A549 (cell line): Measurements from ENCODE around the gene TFR2. TPM values are rescaled to one million over a fixed set of nuclear protein-coding genes. Genes with fewer than 3 reads are reported as not detected.

ENCODE experiments used
- ATAC-seq, 2 experiments: fragments of 200-7000 bp in 1 of 2; fragments of >200 bp in 1 of 2; cut with Nextera tagmentation in 1 of 2; cut with Tn5 transposase in 1 of 2; 3 replicates each; pipeline versions ENCODE4 v1.8.0 to v1.9.1; 2018 to 2020; ENCODE audit warnings: mild to moderate bottlenecking in 1 of 2, moderate library complexity in 1 of 2
- CTCF ChIA-PET: fragments of 300-600 bp; sonication (Branson Sonifier 250); formaldehyde crosslinking; extraction: SDS; loops from one replicate; lab custom pipeline; 2021; ENCODE audit warnings: antibody characterized with exemption, inconsistent platforms; lab: Yijun Ruan, JAX
- POLR2A ChIA-PET: fragments of 350-600 bp; formaldehyde crosslinking; extraction: SDS; loops from one replicate; lab custom pipeline; 2021; ENCODE audit warnings: antibody characterized with exemption, inconsistent platforms; lab: Yijun Ruan, JAX
- DNase-seq, 2 experiments: peaks; one replicate each; pipeline versions ENCODE4 v3.0.0 to v3.0.0-alpha.2; 2011 to 2016; ENCODE audit warnings: low read depth in 1 of 2, low spot score in 1 of 2
- FAIRE-seq: peaks from 2 replicates; lab custom pipeline; 2011; peaks lifted over from hg19 to GRCh38; lab: Jason Lieb, UNC
- H3K27ac ChIP-seq, 2 experiments: fragments of >200 bp; sonication (Bioruptor Twin); formaldehyde crosslinking; 3 replicates each; pipeline ENCODE4 v1.5.1; 2016 to 2017
- H3K4me1 ChIP-seq: fragments of >200 bp; sonication (Bioruptor Twin); formaldehyde crosslinking; 3 replicates; pipeline ENCODE4 v1.6.1; 2016
- H3K4me2 ChIP-seq: fragments of >200 bp; sonication (Bioruptor Twin); formaldehyde crosslinking; 3 replicates; pipeline ENCODE4 v1.6.1; 2016
- H3K4me3 ChIP-seq: fragments of >200 bp; sonication (Bioruptor Twin); formaldehyde crosslinking; 3 replicates; pipeline ENCODE4 v1.5.1; 2016
- H3K9me3 ChIP-seq: fragments of >200 bp; sonication (Bioruptor Twin); formaldehyde crosslinking; 3 replicates; pipeline ENCODE4 v1.6.1; 2016
- CBX2 ChIP-seq: fragments of 200-600 bp; sonication (generic); IDR thresholded peaks from 2 replicates; pipeline ENCODE4 v1.6.1; 2016; ENCODE audit warnings: low read depth, mild to moderate bottlenecking, borderline replicate concordance
- CBX8 ChIP-seq: fragments of 200-600 bp; sonication (generic); IDR thresholded peaks from 2 replicates; pipeline ENCODE4 v1.6.1; 2016
- CHD2 ChIP-seq: fragments of 150-350 bp; IDR thresholded peaks from 2 replicates; pipeline ENCODE4 v1.6.1; 2014; ENCODE audit warnings: low read length; ENCODE audit not compliant: partially characterized antibody
- CHD4 ChIP-seq: fragments of 200-600 bp; sonication (generic); IDR thresholded peaks from 2 replicates; pipeline ENCODE4 v1.6.1; 2016; ENCODE audit warnings: antibody characterized with exemption, mild to moderate bottlenecking, borderline replicate concordance
- EHMT2 ChIP-seq: fragments of 200-600 bp; sonication (generic); IDR thresholded peaks from 2 replicates; pipeline ENCODE4 v1.6.1; 2016; ENCODE audit warnings: antibody characterized with exemption, low read depth, mild to moderate bottlenecking, moderate library complexity
- EP300 ChIP-seq, 2 experiments: fragments of >200 bp; sonication (Bioruptor Twin); formaldehyde crosslinking; IDR thresholded peaks; 2 replicates in 1 of 2; 3 replicates in 1 of 2; pipeline ENCODE4 v1.6.1; 2016 to 2017
- FOSB ChIP-seq: fragments of 250-450 bp; sonication (Bioruptor Pico); IDR thresholded peaks from 2 replicates; pipeline ENCODE4 v1.5.0; 2020; ENCODE audit warnings: mild to moderate bottlenecking, moderate library complexity
- GATA3 ChIP-seq: IDR thresholded peaks from 2 replicates; pipeline ENCODE4 v1.6.1; 2012; ENCODE audit warnings: borderline replicate concordance
- HDAC2 ChIP-seq: fragments of 200-600 bp; sonication (generic); IDR thresholded peaks from 2 replicates; pipeline ENCODE4 v1.6.1; 2016
- HEYL ChIP-seq: fragments of 250-450 bp; sonication (Bioruptor Pico); IDR thresholded peaks from 2 replicates; pipeline ENCODE4 v1.8.0; 2021; ENCODE audit warnings: mild to moderate bottlenecking, moderate library complexity
- HOXB13 ChIP-seq: fragments of 250-450 bp; sonication (Bioruptor Pico); IDR thresholded peaks from 2 replicates; pipeline ENCODE4 v1.5.0; 2020; ENCODE audit warnings: low read depth, mild to moderate bottlenecking, moderate library complexity
- JUN ChIP-seq, 2 experiments: fragments of >200 bp; sonication (Bioruptor Twin); formaldehyde crosslinking; IDR thresholded peaks; 2 replicates in 1 of 2; 3 replicates in 1 of 2; pipeline ENCODE4 v1.6.1; 2016 to 2017
- MAZ ChIP-seq: fragments of 150-350 bp; IDR thresholded peaks from 2 replicates; pipeline ENCODE4 v1.6.1; 2014; ENCODE audit warnings: antibody characterized with exemption, low read depth, low read length, borderline replicate concordance
- MYC ChIP-seq: IDR thresholded peaks from 2 replicates; pipeline ENCODE4 v1.6.1; 2012; ENCODE audit warnings: mild to moderate bottlenecking, inconsistent platforms, low read length, improper control_type of control experiment, borderline replicate concordance
- PHF8 ChIP-seq: fragments of 200-600 bp; sonication (generic); IDR thresholded peaks from 2 replicates; pipeline ENCODE4 v1.6.1; 2016; ENCODE audit warnings: low read depth, mild to moderate bottlenecking, antibody characterized with exemption, moderate library complexity, borderline replicate concordance
- POLR2A ChIP-seq: IDR thresholded peaks from 2 replicates; pipeline ENCODE4 v1.6.1; 2012; ENCODE audit warnings: mild to moderate bottlenecking, low read length
- RNF2 ChIP-seq: fragments of 200-600 bp; sonication (generic); IDR thresholded peaks from 2 replicates; pipeline ENCODE4 v1.6.1; 2016; ENCODE audit warnings: low read depth, mild to moderate bottlenecking, antibody characterized with exemption, moderate library complexity, borderline replicate concordance
- TP53 ChIP-seq: fragments of 250-450 bp; sonication (Bioruptor Pico); IDR thresholded peaks from 2 replicates; pipeline ENCODE4 v1.5.0; 2021; ENCODE audit warnings: mild to moderate bottlenecking, moderate library complexity
- ZC3H11A ChIP-seq: fragments of 450-650 bp; IDR thresholded peaks from 2 replicates; pipeline ENCODE4 v1.6.1; 2014; ENCODE audit warnings: antibody characterized with exemption, mild to moderate bottlenecking
- ZSCAN20 ChIP-seq: fragments of 250-450 bp; sonication (Bioruptor Pico); IDR thresholded peaks from 2 replicates; pipeline ENCODE4 v1.8.0; 2022; ENCODE audit warnings: mild to moderate bottlenecking, moderate library complexity
- WGBS: methylation state at CpG from one replicate; pipeline ENCODE4 v1.1.6; 2017; ENCODE audit errors: missing lambda C conversion rate; 5-methylcytosine and 5-hydroxymethylcytosine counted together
- polyA plus RNA-seq, 4 experiments: library from polyadenylated mRNA; depleted of rRNA in 3 of 4; stranded (reverse); fragments of >200 nt; fragmentation: RNase III in 1 of 4; extraction: RNeasy Plus Mini Kit Qiagen cat#74134 plus additional on column Dnase treatment in 1 of 4; gene quantifications; 2 replicates in 3 of 4; 3 replicates in 1 of 4; pipeline ENCODE4 v1.2.3, GENCODE V29; 2011 to 2017
- TF ChIP-seq, protein P1 (sequence below): IDR thresholded peaks from 2 replicates; pipeline ENCODE4 v1.6.1; 2012; ENCODE audit warnings: low read depth, borderline replicate concordance
- TF ChIP-seq, protein P2 (sequence below): fragments of 200-600 bp; sonication (generic); IDR thresholded peaks from 2 replicates; pipeline ENCODE4 v1.6.1; 2016; ENCODE audit warnings: antibody characterized with exemption, mild to moderate bottlenecking, moderate library complexity
- TF ChIP-seq, protein P3 (sequence below): fragments of 150-350 bp; IDR thresholded peaks from 2 replicates; pipeline ENCODE4 v1.6.1; 2014; ENCODE audit warnings: low read depth, mild to moderate bottlenecking, low read length
- TF ChIP-seq, protein P4 (sequence below): IDR thresholded peaks from 2 replicates; pipeline ENCODE4 v1.6.1; 2012

The TFR2 gene
- polyA plus RNA-seq, 2 of the 4 experiments (the other 2 are of a cell fraction) = 1.1 to 2.5 TPM

DNA sequence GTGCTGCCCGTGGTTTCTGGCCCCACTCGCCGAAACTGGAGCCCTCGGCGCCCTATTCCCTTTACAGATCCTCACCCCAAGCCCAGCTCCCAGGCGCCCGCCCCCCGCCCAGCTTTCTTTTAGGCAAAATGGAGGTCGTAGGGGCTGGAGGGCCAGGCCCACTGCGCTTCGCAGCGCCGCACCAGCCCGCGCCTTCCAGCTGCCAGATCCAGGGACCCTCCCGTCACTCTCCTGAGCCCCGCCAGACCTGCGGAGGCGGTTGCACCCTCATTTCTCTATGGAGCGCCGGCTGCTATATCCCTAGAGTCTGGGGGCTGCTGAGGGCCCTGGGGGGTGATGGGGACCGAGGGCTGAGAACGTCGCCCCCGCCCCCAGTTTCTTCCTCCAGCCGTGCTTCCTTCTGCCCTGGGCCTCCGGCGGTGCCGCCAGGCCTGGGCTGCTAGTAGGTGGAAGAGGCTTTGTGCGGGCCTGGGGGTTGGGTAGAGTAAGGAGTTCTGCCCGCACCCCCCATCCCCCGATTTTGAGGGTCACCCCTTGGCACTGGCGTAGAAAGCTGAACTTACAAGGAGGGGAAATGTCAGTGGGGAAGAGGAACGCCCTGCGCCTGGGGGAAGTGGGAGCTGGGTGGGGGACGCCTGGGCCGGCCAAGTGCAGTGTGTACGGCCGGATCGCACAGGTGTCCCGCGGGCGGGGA lies 33.2 kb upstream of the TFR2 start:
- Histone ChIP-seq H3K4me1 (peaks cover 15% of the 10 kb centered on the region), H3K27ac (peak overlapping the region; percentile 87 to 99), H3K4me3 (peak overlapping the region; percentile 77), H3K9me3 (no peaks in the 10 kb centered on the region), H3K4me2 (peak overlapping the region; percentile 93)
- ATAC-seq (peak; percentile 7 to 27; a peak in 3 of 6 replicates), FAIRE-seq (no peak), DNase-seq (no peak)
- TF ChIP-seq ZSCAN20 (CRISPR knock-in tag) (no peak), RNF2 (0 out of 2 replicates have a peak, but pooled peaks have one; percentile 51)
- TF ChIP-seq, protein P1, sequence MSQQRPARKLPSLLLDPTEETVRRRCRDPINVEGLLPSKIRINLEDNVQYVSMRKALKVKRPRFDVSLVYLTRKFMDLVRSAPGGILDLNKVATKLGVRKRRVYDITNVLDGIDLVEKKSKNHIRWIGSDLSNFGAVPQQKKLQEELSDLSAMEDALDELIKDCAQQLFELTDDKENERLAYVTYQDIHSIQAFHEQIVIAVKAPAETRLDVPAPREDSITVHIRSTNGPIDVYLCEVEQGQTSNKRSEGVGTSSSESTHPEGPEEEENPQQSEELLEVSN = 0 out of 2 replicates have a peak, but pooled peaks have one; percentile 37
- POLR2A ChIA-PET = interaction anchor here (0.7 kb wide), 1 partner anchor 45 kb away, joined by 3 read pairs; no protein-coding TSS in a partner anchor
- CTCF ChIA-PET = interaction anchor here (0.5 to 5.6 kb wide), 3 partner anchors 16 to 115 kb away, joined by 3 to 72 read pairs (median 5); no protein-coding TSS in a partner anchor
- WGBS = under 1% methylated on average over 25 of the region's 43 CpGs

DNA sequence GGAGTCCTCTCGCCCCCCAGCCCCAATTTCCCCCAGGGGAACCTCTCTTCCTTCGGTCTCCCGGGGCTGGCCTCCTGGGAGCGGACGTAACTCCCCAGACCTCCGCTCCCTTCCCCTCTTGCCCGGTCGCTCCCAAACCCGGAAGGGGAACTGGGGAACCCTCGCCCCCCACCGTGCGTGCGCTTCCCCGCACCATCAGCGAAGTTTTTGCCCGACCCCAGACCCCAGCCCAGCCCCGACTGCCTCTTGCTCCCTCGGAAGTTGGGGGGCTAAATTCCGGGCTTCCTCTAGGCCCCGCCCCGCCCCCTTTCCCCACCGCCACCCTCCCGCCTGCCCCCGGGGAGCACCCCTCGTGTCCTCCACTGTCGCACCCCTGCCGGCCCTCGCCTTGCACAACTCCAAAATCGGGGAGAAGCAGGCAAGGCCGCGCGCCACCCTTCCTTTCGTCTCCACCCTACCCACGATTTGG lies 32.6 kb upstream of the TFR2 start:
- H3K9me3 ChIP-seq = no peaks in the 10 kb centered on the region
- no peak for FAIRE-seq
- peaks cover 9% of the 10 kb centered on the region for H3K4me1 ChIP-seq
- peak overlapping the region; percentile 77 for H3K4me3 ChIP-seq
- peak; percentile 37 to 45 for ATAC-seq
- H3K4me2 ChIP-seq = peak overlapping the region; percentile 93
- under 1% methylated on average over 26 of the region's 34 CpGs for WGBS
- POLR2A ChIA-PET = no interaction called here
- H3K27ac ChIP-seq = peak overlapping the region; percentile 87 to 99
- CTCF ChIA-PET = interaction anchor here (0.5 to 5.6 kb wide), 3 partner anchors 16 to 115 kb away, joined by 3 to 72 read pairs (median 5); no protein-coding TSS in a partner anchor
- no peak for DNase-seq
- peak in 1 of 2 experiments; percentile 67; a peak in 2 of 5 replicates for TF ChIP-seq JUN (IDR thresholded peaks at IDR 0.05)
- TF ChIP-seq PHF8 = 0 out of 2 replicates have a peak, but pooled peaks have one; percentile 29
- TF ChIP-seq, protein P2, sequence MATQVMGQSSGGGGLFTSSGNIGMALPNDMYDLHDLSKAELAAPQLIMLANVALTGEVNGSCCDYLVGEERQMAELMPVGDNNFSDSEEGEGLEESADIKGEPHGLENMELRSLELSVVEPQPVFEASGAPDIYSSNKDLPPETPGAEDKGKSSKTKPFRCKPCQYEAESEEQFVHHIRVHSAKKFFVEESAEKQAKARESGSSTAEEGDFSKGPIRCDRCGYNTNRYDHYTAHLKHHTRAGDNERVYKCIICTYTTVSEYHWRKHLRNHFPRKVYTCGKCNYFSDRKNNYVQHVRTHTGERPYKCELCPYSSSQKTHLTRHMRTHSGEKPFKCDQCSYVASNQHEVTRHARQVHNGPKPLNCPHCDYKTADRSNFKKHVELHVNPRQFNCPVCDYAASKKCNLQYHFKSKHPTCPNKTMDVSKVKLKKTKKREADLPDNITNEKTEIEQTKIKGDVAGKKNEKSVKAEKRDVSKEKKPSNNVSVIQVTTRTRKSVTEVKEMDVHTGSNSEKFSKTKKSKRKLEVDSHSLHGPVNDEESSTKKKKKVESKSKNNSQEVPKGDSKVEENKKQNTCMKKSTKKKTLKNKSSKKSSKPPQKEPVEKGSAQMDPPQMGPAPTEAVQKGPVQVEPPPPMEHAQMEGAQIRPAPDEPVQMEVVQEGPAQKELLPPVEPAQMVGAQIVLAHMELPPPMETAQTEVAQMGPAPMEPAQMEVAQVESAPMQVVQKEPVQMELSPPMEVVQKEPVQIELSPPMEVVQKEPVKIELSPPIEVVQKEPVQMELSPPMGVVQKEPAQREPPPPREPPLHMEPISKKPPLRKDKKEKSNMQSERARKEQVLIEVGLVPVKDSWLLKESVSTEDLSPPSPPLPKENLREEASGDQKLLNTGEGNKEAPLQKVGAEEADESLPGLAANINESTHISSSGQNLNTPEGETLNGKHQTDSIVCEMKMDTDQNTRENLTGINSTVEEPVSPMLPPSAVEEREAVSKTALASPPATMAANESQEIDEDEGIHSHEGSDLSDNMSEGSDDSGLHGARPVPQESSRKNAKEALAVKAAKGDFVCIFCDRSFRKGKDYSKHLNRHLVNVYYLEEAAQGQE = no peak
- TF ChIP-seq, all 56 proteins: peak for 2

DNA sequence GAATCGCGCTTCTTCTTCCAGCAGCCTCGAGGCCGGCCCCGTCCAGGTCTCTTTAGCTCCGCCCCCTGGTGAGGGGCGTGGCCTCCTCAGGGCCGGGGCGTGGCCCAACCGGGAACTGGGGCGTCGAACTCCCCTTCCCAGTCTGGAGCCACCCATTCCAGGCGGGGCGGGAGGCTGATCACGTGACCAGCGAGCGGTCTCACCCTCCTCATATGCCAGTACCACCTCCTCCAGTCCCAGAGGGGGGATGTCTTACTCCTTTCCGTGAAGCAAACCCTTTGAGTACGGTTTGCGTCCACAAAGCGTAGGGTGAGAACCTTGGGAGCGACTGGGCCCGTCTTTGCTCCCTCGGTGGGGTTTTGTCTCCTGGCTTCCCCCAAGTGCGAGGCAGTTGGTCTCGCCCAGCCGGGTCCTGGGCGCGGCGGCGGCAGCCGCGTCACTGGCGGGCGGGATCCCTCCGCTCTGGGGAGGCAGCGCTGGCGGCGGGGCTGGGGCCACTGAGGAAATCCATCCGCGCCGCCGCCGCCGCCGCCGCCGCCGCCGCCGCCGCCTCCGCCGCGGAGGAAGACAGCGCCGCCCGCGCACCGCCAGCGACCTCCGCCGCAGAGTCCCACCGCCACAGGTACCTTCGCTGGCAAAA lies 32.1 kb upstream of the TFR2 start, which contains the start of gene GNB2:
Gene GNB2 (plus strand): TSS at position 439 of the 640 bp plus-strand sequence. CDS start 2,526 bp downstream, outside the sequence.
- ChIA-PET POLR2A (interaction anchor here (0.8 to 1.3 kb wide), 9 partner anchors 9 to 245 kb away, joined by 3 to 9 read pairs (median 5); partner anchors contain the start of genes FBXO24, LRCH4, MOSPD3 and POP7), CTCF (interaction anchor here (0.6 to 1.0 kb wide), 8 partner anchors 13 to 109 kb away, joined by 3 to 7 read pairs (median 3); no protein-coding TSS in a partner anchor)
- Histone ChIP-seq H3K4me2 (peak within 1 kb of the TSS; percentile 93), H3K4me1 (peaks cover 9% of the 10 kb centered on the region), H3K27ac (peak within 1 kb of the TSS; percentile 87 to 99), H3K4me3 (peak within 1 kb of the TSS; percentile 77), H3K9me3 (no peaks in the 10 kb centered on the region)
- DNase-seq (peak; percentile 90 to 100), FAIRE-seq (no peak), ATAC-seq (peak; percentile 64 to 86)
- WGBS = 0% methylated on average over 8 of the region's 65 CpGs
- TF ChIP-seq EP300 (IDR thresholded peaks at IDR 0.05) (peak in 1 of 2 experiments; percentile 19; a peak in 1 of 5 replicates), MYC (no peak), TP53 (no peak), ZC3H11A (no peak), HOXB13 (no peak), CHD2 (peak; percentile 73), GATA3 (peak; percentile 80), RNF2 (no peak), EHMT2 (no peak), MAZ (no peak), HEYL (CRISPR knock-in tag) (no peak), CHD4 (no peak), CBX8 (no peak), CBX2 (no peak), HDAC2 (no peak), POLR2A (peak; percentile 26), FOSB (CRISPR knock-in tag) (no peak)
- TF ChIP-seq, protein P3, sequence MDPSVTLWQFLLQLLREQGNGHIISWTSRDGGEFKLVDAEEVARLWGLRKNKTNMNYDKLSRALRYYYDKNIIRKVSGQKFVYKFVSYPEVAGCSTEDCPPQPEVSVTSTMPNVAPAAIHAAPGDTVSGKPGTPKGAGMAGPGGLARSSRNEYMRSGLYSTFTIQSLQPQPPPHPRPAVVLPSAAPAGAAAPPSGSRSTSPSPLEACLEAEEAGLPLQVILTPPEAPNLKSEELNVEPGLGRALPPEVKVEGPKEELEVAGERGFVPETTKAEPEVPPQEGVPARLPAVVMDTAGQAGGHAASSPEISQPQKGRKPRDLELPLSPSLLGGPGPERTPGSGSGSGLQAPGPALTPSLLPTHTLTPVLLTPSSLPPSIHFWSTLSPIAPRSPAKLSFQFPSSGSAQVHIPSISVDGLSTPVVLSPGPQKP = no peak
- TF ChIP-seq, protein P4, sequence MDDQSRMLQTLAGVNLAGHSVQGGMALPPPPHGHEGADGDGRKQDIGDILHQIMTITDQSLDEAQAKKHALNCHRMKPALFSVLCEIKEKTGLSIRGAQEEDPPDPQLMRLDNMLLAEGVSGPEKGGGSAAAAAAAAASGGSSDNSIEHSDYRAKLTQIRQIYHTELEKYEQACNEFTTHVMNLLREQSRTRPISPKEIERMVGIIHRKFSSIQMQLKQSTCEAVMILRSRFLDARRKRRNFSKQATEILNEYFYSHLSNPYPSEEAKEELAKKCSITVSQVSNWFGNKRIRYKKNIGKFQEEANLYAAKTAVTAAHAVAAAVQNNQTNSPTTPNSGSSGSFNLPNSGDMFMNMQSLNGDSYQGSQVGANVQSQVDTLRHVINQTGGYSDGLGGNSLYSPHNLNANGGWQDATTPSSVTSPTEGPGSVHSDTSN = peak; percentile 94
